ENCODE measurements around the gene SLC66A2. TPM values are rescaled to one million over a fixed set of nuclear protein-coding genes. Genes with fewer than 3 reads are reported as not detected.

SLC66A2 gene
- total and polyA plus RNA-seq, 2 of the 13 experiments (the other 11 are each of a cell fraction or from before 2014, with no cell fraction given) = 33.5 to 41.9 TPM

DNA sequence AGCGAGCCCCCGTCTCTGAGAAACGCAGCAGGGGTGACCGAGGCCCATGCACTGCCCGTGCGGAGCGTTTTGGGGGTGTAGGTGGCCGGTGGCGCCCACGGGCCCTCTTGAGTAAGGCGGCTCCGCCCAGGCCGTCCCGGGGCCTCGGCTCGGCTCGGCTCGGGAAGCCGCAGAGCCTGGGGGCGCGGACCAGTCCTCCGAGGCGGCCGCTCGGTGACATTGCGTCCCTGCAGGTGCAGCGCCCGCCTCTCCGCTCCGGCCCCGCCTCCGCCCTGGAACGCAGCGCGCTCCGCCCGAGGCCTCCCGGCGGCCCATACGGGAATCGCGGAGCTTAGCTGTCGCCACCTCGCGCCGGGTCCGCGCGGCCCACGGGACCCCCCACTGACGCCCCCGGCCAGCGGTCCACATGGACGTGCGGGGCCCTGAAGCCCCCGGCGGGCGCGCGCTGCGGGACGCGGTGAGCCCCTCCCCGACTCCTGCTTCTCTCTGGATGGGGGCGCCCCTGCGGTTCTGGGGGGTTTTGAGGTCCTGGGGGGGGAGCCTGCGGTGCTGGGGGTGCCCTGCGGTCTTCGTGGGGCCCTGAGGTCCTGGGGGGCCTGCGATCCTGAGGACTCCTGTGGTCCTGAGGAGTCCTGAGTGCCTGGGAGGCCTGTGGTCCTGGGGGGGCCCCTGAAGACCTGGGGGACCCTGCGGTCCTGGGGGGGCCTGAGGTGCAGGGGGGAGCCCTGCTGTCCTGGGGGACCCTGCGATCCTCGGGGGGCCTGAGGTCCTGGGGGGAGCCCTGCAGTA lies 13.1 kb upstream of the SLC66A2 start, which contains the start of gene HSBP1L1 (continued):
- TF ChIP-seq ZNF251 (CRISPR knock-in tag; IDR thresholded peaks at IDR 0.05) (0 out of 2 replicates have a peak, but pooled peaks have one; percentile 64), NONO (IDR thresholded peaks at IDR 0.05) (no peak), NONO (CRISPR knock-in tag; conservative IDR thresholded peaks at IDR 0.05) (peak; percentile 81), NCOA5 (CRISPR knock-in tag; IDR thresholded peaks at IDR 0.05) (no peak), ZFX (CRISPR knock-in tag; IDR thresholded peaks at IDR 0.05; ENCODE audit: low read depth) (peak; percentile 85), NFIB (CRISPR knock-in tag; IDR thresholded peaks at IDR 0.05; ENCODE audit: borderline replicate concordance) (no peak), ZSCAN31 (CRISPR knock-in tag; IDR thresholded peaks at IDR 0.05; ENCODE audit: low read depth) (peak; percentile 83), YEATS4 (CRISPR knock-in tag; IDR thresholded peaks at IDR 0.05; ENCODE audit: borderline replicate concordance) (peak; percentile 44; the same call in 1 of the 2 replicates), ARID3A (IDR thresholded peaks at IDR 0.05; ENCODE audit: low read depth, low read length) (no peak), CBX1 (IDR thresholded peaks at IDR 0.05; ENCODE audit: low read depth) (no peak), POGK (CRISPR knock-in tag; conservative IDR thresholded peaks at IDR 0.05) (0 out of 2 replicates have a peak, but pooled peaks have one; percentile 39), GATAD1 (CRISPR knock-in tag; IDR thresholded peaks at IDR 0.05) (0 out of 2 replicates have a peak, but pooled peaks have one; percentile 17), CCDC6 (CRISPR knock-in tag; IDR thresholded peaks at IDR 0.05) (no peak), ZNF670 (CRISPR knock-in tag; IDR thresholded peaks at IDR 0.05; ENCODE audit: borderline replicate concordance) (peak; percentile 65; the same call in 1 of the 2 replicates), SAFB2 (CRISPR knock-in tag; IDR thresholded peaks at IDR 0.05; ENCODE audit: borderline replicate concordance, low read depth) (no peak), MATR3 (CRISPR knock-in tag; IDR thresholded peaks at IDR 0.05) (no peak), PPARG (CRISPR knock-in tag; conservative IDR thresholded peaks at IDR 0.05) (peak; percentile 64), PTBP1 (IDR thresholded peaks at IDR 0.05; ENCODE audit: low read depth, low read length, poor library complexity, severe bottlenecking) (no peak), ZNF839 (CRISPR knock-in tag; IDR thresholded peaks at IDR 0.05; ENCODE audit: borderline replicate concordance) (no peak), HOMEZ (CRISPR knock-in tag; IDR thresholded peaks at IDR 0.05; ENCODE audit: low read depth) (no peak), KDM3A (CRISPR knock-in tag; IDR thresholded peaks at IDR 0.05; ENCODE audit: low read depth) (no peak), PHB2 (IDR thresholded peaks at IDR 0.05; ENCODE audit: partially characterized antibody) (no peak), ELK4 (CRISPR knock-in tag; IDR thresholded peaks at IDR 0.05; ENCODE audit: borderline replicate concordance) (no peak), RBFOX2 (IDR thresholded peaks at IDR 0.05; ENCODE audit: low read depth, low read length) (peak; percentile 94), POLR2G (IDR thresholded peaks at IDR 0.05; ENCODE audit: low read depth, low read length) (peak; percentile 74)
